Stimulated activated CD8-positive, alpha-beta memory T cell treated with anti-CD3 and anti-CD28 coated beads, Interleukin-4, amount 100 ng/mL, for 24 hours (primary cell): Measurements from ENCODE around the gene PAK5.
A peak's percentile ranks its signal among the peaks of the same experiment; 100 is the strongest.

Source experiments
- DNase-seq: peaks from one replicate; pipeline ENCODE4 v3.0.0-alpha.2; 2020; ENCODE audit warnings: low read depth

The PAK5 gene

DNA sequence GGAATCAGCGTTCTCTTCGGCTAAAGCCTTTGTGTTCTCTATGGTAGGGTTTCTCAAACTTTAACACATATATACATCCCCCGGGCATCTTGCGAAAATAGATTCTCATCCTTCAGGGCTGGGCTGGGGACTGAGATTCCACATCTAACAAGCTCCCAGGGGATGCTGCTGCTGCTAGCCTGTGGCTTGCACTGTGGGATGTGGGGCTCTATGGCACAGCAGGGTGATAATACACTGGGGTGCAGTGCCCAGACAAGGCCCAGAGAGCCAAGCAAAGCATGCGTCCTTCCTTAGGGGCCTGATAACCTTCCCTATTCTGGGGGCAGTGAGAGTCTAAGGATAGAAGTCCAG is 222.4 kb downstream of the PAK5 start:
- no peak for DNase-seq

DNA sequence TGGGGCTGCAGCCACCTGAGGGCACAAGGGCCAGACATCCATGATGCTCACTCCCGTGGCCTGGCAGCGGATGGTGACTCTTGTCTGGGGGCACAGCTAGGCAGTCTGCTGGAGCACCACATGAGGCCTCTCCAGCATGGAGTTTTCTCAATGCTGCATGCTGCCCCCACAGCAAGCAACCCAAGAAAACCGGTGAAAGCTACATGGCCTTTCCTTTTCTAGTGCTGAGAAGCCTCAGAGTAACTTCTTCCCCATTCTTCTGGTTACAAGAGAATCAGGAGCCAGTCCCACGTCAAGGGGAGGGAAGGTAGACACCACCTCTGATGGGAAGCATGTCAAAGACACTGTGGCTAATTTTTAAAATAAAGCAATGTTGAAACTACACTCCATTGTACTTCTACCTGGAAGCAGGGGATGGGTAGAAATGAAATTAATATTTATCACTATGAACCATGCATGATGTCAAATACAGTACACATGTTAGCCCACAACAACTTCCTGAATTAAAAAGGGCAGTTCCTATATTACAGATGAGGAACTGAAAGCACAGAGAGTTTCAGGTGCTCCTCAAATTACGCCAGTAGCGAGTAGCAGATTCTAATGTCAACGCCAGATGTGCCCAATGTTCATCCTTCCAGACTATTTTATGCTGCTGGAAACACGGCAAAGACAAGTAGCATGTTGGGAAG is 223.0 kb downstream of the PAK5 start:
- DNase-seq, result no peak

DNA sequence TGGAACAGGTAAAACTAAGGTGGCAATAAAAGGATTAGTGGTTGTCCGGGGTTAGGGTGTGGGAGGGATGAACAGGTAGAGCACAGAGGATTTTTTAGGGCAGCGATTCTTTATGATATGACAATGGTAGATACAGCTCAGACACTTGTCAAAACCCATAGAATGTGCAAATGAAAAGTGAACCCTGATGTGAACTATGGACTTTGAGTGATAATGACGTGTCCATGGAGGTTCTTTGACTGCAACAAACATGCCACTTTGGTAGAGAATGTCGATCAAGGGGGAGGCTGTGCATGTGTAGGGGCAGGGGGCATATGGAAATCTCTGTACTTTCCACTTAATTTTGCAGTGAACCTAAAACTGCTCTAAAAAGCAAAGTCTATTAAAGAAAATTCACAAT is 223.8 kb downstream of the PAK5 start:
- DNase-seq, result no peak

DNA sequence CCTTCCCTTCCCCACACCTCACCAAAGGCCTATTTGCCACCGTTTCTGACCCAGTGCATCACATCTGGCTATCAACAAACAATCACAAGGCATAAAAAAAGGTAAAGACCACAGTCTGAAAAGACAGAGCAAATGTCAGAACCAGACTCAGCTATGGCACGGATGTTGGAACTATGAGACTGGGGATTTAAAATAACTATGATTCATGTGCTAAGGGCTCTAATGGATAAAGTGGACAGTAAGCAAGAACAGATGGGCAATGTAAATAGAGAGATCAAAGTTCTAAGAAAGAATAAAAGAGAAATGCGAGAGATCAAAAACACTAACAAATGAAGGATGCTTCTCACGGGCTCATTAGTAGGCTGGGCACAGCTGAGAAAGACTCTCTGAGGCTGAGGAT is 225.0 kb downstream of the PAK5 start:
- no peak for DNase-seq

DNA sequence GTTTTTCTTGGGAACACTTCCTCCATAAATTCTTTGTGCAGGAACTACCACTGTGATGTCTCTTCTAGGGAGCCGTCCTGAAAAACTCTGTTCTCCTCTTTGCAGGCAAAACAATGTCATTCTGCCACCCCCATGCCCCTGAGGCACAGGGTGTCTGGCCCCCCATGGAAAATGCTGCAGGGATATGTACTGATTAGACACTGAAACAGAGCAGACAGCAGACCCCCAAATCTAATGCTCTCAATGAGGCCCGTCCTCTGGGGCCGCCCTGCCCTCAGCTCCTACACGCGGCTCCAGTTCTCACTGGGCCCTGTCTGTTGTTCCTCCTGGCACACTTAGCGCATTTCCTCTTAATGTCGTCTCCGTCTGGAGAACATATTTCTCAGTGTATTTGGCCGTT is 227.0 kb downstream of the PAK5 start:
- no peak for DNase-seq

DNA sequence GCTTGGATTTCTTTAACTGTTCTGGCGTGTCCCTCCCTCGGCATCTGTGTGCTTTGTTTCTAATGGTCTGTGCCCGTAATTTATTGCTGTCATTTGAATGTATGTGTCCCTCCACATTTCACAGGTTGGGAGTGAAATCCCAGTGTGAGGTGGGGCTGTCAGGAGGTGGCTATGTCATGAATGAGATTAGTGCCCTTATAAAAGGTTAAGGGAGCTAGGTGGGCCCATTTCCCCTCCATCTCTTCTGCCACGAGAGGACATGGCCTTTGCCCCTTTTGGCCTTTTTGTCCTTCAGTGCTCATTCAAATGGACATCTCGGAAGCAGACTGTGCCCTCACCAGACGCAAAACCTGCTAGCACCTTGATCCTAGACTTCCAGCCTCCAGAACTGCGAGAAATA is 228.2 kb downstream of the PAK5 start:
- DNase-seq, result no peak

DNA sequence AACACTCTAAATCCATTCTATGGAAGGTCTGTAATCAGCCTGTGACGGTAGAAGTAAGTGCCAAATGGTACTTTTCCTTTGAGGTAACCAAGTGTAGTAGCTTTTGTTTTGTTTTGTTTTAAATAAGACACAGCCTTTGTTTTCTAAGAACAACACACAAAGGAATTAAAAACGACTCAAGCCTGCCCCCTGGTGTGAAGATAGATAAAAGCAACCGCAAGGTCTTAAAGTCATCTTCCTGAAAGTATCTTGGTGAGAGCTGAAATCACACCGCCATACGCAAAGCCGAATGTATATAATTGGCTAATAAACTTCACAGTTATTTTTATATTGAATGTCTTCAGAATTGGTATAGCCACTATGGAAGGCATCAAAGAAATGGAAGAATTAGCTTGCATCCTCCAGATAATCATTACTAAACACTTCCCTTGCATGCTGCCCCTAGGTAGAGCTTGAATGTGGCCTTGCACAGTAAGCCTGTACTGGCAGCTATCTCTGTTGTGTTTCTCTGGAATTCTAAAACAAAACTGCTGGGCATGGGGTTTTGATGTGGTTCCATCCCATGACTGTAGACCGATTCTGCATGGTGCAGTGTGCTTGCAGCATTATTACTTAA is 228.9 kb downstream of the PAK5 start:
- peak; percentile 1 for DNase-seq

DNA sequence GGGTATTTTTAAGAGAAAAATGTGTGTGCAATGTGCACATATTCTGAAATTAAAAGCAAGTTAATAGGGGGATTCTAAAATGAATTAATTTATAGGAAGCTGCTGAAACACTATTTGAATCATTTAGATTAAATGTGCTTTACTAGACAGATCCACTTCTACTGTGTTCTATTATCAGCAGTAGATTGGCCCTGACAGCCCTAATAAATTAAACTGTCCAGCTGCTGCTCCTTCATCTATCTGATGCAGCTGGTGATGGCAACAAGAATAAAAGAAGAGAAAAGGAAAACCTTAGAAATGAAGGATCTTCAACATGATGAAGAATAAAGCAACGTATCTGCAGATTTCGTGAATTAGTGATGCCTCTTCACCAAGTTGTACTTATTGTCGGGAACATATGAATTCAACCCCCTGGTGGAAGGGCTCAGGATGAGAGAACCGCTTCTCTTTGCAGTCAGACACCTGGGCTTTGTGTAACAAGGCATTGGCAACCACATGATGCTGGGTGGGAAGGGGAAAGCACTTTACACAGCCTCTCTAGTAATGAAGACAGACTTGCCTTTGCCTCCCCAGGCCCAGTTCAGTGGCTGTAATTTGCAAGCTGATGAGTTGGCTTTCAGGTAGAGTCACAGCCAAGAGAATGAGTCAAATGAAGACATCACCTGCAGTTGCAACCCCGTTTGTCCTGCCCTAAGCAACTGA is 230.1 kb downstream of the PAK5 start:
- no peak for DNase-seq

DNA sequence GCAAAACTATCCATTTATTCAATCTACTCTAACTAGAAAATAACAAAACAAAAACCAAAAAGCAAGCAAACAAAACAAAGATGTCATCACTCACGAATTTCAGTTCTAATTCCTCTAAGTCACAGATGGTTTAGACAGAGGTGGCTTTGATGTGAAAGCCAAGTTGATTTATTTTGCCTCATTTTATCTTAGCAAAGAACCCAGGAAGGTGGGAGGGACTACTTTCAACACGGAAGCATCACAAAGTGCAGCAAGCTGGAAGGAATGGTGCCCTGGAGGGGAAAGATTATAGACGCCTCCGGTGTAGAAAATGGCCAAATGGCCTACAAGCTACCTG is 236.1 kb downstream of the PAK5 start:
- no peak for DNase-seq

DNA sequence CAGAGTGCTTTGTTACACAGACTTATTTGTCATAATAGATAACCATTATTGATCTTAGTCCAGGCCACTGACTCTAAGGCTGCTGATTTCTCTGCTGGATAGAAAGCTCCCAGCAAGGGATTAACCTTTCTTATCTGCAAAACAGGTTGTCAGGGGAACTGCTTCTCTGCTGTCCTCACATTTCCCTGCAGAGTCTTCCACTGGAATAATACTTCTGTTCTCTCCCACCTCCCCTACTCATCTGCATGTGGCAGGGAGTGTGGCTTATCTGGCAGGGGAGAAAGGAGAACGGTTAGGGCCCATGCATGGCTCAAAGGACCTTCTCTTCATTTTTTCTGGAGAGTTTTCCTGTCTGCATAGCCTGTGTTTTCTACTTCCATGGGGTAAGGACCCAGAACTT is 238.3 kb downstream of the PAK5 start:
- no peak for DNase-seq

DNA sequence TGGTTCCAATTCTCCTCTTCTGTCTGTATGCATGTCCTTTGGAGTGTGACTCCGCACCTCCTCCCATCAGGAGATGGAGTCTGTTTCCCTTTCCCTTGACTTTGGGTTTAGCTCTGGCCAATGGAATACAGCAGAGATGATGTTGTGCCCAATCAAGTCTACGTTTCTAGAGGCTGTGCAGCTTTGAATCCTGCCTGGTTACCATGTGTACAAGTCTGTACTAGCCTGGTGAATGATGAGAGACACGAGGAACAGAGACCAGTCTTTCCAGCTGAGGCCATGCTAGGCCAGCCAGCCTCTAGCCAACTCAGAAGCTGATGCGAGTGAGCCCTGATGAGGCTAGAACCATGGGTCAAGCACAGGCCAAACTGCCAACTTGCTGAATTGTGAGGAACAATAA is 241.3 kb downstream of the PAK5 start:
- no peak for DNase-seq

DNA sequence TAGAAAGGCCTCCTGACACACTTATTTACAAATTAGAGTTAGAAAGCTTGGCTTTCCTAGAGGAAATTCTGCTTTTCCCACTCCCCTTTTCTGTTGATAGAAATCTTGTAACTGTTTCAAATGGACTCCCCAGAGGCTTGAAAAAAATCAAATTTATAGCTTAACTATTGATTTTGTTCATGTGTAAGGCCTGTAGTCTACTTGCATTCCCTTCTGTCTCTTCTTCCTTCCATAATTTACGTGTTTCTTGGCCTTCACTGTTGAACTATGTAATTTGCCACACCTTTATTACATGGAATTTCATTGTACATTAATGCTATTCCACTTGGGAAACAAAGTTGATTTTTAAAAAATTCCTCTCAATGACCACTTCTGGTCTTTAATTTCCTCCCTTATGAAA is 243.1 kb downstream of the PAK5 start:
- DNase-seq, result no peak

DNA sequence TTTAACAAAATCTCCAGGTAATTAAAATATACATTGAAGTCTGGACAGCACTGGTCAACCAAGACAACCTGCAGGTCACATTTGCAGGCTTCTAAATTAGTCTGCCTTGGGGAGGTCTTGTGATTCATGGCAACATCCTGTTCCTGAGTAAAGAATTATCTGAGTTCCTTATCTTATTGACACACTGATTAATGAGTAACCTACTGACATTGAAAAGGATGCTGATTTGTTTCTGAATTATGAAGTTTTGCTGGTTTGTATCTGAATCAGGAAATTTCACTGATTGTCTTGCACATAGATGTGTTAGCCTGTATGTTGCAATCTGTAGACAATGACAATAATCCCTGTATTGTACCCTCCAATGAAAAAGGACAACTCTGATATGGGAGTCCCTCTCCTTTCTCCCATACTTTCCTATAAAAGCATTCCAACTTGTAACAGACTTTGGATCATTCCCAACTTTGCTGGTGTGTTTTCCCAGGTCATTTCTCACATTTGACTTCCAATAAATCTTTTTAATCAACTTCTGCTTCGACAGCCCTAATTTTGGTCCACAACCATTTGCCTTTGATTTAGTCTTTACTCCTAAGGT is 244.5 kb downstream of the PAK5 start:
- DNase-seq, result no peak

DNA sequence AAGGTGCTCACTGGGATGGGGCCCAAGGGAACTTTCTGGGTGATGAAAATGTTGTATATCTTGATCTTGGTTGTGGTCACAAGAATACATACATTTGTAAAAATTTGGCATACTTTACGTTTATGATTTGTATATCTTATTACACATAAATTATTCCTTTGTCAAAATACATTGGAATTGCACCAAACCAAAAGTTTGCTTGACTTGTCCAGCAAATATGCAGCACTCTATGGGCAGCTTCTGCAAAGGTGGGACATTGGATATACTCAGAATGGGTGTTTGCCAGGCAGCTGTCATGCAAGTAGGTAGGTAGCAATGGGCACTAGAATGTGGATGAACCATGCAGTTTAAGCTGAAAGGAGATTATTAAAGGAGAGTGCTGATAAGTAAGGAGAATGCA is 246.5 kb downstream of the PAK5 start:
- no peak for DNase-seq

DNA sequence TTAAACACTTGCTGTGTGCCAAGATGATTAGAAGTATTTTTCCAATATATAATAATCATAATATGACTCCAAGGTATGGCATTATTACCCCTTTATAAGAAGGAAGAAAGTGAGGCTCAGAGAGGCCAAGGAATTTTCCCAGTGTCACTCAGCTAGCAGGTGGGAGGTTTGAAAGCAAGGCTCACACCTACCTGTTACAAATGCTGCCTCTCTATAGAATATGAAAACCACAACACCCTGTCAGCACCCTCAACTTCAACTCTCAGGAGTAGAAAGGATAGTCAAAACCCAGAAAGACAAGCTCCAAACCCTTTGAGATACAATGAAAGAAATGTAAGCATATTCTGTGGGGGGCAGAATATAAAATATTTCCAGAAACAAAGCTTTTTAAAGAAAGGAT is 247.8 kb downstream of the PAK5 start:
- DNase-seq, result no peak

DNA sequence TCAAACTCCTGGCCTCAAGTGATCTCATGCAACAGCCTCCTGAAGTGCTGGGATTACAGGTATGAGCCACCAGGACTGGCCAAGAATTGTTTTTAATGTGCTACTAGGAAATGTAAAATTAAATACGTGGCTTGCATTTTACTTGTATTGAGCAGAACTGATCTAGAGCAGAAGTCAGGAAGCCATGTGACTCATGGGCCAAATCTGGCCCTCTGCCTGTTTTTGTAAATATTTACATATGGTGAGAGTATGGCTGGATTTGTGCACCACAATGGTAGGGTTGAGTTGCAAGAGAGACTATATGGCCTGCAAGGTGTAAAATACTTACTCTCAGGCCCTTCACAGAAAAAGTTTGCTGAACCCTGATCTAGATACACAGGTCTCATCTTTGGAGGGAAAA is 248.7 kb downstream of the PAK5 start:
- no peak for DNase-seq

DNA sequence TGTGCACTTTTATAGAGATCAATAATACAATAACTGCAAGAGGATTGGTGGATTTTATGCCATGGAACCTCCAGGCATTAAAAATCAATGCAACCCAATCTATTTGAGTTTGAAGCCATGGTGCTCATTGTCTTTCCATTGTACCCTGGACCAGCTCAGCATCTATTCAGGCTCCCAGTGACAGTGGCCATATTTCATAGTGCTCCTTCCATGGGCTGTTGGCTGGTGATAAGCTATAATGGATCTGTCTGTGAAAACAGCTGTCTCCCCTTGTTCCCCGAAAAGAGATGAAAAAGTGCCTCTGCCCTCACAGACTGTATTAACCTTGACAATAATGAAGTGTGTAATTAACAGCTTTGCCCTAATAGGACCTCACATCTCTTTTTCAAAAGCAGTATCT is 250.2 kb downstream of the PAK5 start:
- DNase-seq, result no peak

DNA sequence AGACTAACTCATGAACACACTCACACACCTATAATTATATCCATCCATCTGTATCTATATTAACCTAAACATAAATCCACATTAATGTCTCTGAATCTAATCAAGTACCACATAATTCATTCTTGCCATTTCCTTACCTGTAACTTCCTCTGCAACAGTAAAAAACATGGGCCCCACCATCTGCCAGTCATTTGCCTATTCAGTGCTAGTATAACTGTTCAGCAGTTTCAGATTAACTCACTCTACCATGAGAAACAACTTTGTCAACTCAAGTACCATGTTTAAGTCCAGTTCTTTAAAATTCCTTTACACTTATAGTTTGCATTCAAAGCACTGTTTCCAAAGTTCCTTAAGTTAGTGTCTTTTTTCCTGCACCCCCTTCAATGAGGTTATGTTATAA is 255.7 kb downstream of the PAK5 start:
- no peak for DNase-seq

DNA sequence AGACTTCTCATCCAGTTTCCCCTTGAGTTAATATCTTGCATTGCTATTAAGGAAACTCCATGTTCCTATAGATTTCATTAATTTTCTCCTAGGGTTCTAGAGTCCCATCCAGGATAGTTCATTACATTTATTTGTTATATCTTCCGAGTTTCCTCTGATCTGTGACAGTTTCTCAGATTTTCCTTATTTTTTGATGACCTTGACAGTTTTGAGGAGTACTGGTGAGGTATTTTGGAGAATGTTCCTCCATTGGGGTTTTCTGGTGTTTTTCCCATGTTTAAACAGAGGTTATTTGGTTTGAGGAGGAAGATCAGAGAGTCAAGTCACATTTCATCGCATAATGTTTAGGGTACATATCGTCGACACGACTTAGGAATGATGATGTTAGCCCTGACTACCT is 256.7 kb downstream of the PAK5 start:
- no peak for DNase-seq

DNA sequence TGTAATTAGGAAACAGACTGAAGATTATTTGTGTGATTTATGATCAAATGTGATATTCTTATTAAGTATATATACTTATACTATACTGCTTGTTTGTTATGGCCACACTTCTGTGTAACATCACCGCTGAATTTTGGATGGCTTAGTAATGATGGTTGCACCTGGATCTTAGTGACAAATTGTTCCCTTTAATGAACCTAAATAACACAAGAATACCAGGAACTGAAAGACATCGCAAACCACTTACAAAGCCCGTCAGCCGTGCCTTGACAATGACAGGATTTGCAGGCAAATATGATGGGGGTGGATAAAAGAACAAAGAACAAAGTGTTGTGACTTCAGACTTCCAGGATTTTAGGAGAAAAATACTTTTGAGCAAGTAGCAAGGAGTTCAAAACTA is 257.4 kb downstream of the PAK5 start:
- DNase-seq, result no peak

DNA sequence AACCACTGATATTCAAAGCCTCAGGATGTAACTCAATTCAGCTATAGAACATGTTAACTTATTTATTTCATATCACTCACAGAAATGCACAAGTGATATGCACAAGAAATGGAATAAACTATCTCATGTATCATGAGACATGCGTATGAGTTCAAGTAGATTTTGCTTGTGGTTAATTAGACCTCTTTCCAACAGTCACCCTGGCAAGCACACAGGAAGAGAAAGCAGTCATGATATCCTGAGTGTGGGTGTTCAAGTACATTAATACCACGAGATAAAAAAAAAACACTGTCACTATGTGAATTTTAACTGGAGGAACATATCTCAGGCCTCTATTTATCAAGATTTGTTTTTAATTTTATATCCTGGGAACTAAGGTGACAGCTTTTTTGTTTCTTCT is 260.3 kb downstream of the PAK5 start:
- no peak for DNase-seq

DNA sequence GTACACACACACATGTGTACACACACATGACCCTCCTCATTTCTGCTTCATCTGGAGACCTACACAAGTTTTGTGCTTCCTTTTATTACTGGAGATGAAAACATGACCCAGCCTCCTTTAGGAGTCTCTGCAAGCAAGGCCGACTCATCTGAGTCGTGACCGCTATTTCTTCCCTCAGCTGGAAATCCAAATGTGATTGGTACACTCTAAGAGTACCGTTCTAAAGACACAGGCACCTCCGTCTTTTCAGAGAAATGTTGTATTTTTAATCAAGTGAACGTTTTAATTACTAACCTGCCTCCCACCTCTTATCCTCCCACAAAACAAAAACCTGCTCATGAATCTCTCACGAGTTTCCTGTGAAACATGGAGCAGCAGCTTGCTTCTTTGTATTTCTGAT is 261.5 kb downstream of the PAK5 start:
- no peak for DNase-seq

DNA sequence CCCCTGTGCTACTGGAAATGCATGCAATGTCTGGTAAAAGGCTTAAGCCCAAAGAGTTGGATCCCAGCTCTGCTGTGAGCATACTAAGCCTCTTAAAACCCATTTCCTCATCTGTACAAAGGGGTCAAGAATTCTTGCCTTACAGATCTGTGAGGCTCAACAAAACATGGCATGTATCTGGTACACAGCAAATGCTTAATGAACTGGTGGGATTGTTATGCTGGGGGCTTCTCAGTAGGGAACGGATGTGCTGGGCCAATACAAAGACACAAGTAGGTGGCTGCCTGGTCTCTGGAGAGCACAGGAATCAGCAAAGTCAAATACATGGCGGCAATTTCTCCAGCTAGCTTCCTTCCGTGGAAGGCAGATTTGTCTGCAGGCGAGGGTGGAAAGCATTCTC is 262.2 kb downstream of the PAK5 start:
- no peak for DNase-seq

DNA sequence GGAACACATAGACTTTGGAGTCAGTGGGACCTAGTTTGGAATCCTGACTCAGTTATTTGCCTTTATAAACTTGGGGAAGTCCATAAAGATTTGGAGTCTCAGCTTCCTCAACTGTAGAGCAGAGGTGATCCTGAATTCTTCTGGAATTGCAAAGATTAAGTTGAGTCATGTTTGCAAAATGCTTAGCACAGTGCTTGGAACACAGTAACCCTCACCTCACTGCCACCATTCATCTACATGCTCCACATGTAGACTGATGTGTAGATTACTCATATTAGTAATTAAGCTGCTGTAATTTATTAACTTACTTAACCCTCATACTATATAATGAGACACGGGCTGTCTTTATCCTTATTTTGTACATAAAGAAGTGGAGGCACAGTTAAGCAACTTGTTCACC is 263.0 kb downstream of the PAK5 start:
- no peak for DNase-seq
